ENCODE results near the gene GRID1.

Gene GRID1

GRCh38 chr10:86020134-86020533 lies 346.5 kb downstream of the GRID1 start:
- TF ChIP-seq CTCF (IDR thresholded peaks at IDR 0.05; ENCODE audit: control insufficient read depth, extremely low read depth, insufficient read depth), result no peak
- H3K4me3 ChIP-seq (ENCODE audit: low read depth, low read length), result no peak overlapping the region
- DNase-seq (ENCODE audit: low read depth), result no peak

- no peak for TF ChIP-seq CTCF (IDR thresholded peaks at IDR 0.05; ENCODE audit: control insufficient read depth, extremely low read depth, insufficient read depth)
- no peak overlapping the region for H3K4me3 ChIP-seq (ENCODE audit: low read depth, low read length)
- no peak for DNase-seq (ENCODE audit: low read depth)
Observed at GRCh38 chr10:86019141-86019540, 347.5 kb downstream of the GRID1 start.

- DNase-seq (ENCODE audit: low read depth), result no peak
- TF ChIP-seq CTCF (IDR thresholded peaks at IDR 0.05; ENCODE audit: control insufficient read depth, extremely low read depth, insufficient read depth), result no peak
- H3K4me3 ChIP-seq (ENCODE audit: low read depth, low read length), result no peak overlapping the region
Observed at GRCh38 chr10:86018735-86019058, 347.9 kb downstream of the GRID1 start.

- no peak for TF ChIP-seq CTCF (IDR thresholded peaks at IDR 0.05; ENCODE audit: control insufficient read depth, extremely low read depth, insufficient read depth)
- no peak overlapping the region for H3K4me3 ChIP-seq (ENCODE audit: low read depth, low read length)
- DNase-seq (ENCODE audit: low read depth), result no peak
Observed at GRCh38 chr10:86017841-86018734, 348.5 kb downstream of the GRID1 start.

GRCh38 chr10:86013568-86013967 lies 353.0 kb downstream of the GRID1 start:
- no peak overlapping the region for H3K4me3 ChIP-seq (ENCODE audit: low read depth, low read length)
- no peak for DNase-seq (ENCODE audit: low read depth)
- no peak for TF ChIP-seq CTCF (IDR thresholded peaks at IDR 0.05; ENCODE audit: control insufficient read depth, extremely low read depth, insufficient read depth)

GRCh38 chr10:86007171-86007570 lies 359.4 kb downstream of the GRID1 start:
- H3K4me3 ChIP-seq (ENCODE audit: low read depth, low read length), result no peak overlapping the region
- no peak for TF ChIP-seq CTCF (IDR thresholded peaks at IDR 0.05; ENCODE audit: control insufficient read depth, extremely low read depth, insufficient read depth)
- DNase-seq (ENCODE audit: low read depth), result no peak

- H3K4me3 ChIP-seq (ENCODE audit: low read depth, low read length), result no peak overlapping the region
- TF ChIP-seq CTCF (IDR thresholded peaks at IDR 0.05; ENCODE audit: control insufficient read depth, extremely low read depth, insufficient read depth), result no peak
- DNase-seq (ENCODE audit: low read depth), result no peak
Observed at GRCh38 chr10:86004337-86004736, 362.3 kb downstream of the GRID1 start.
